GM19025 (cell line): ENCODE results near the gene PSMD6.

Source experiments
- ATAC-seq: cut with Tn5 transposase; IDR thresholded peaks from one replicate; pipeline ENCODE4 v1.9.1; 2021; ENCODE audit warnings: mild to moderate bottlenecking, low read depth, moderate library complexity; ENCODE audit not compliant: unreplicated experiment

The PSMD6 gene

GRCh38 chr3:63963496-63963895 is 59.8 kb downstream of the PSMD6 start:
- no peak for ATAC-seq

GRCh38 chr3:63961891-63962290 is 61.4 kb downstream of the PSMD6 start:
- peak; percentile 57 for ATAC-seq
